Breast epithelium (tissue), 3 donors: Measurements from ENCODE around the gene ADAMTSL5.

ENCODE experiments used
- CTCF ChIP-seq, 3 donors: fragments of 450-650 bp; IDR thresholded peaks; one replicate each; pipeline ENCODE4 v1.5.1; 2016 to 2017; ENCODE audit warnings: antibody characterized with exemption in 3 of 3, mild to moderate bottlenecking in 3 of 3, moderate library complexity in 3 of 3
- POLR2A ChIP-seq: fragments of 450-650 bp; IDR thresholded peaks from one replicate; pipeline ENCODE4 v1.6.1; 2016; ENCODE audit warnings: antibody characterized with exemption, mild to moderate bottlenecking, moderate library complexity

GRCh38 chr19:1501200-1501595 is 11.6 kb downstream of the ADAMTSL5 start:
- TF ChIP-seq POLR2A = no peak
- TF ChIP-seq CTCF (IDR thresholded peaks at IDR 0.05) = no peak
